ENCODE results near the gene KNL1. TPM values are rescaled to one million over a fixed set of nuclear protein-coding genes. Genes with fewer than 3 reads are reported as not detected.

The KNL1 gene
- total and polyA plus RNA-seq, 4 donors, result 0.45 to 5.4 (median 0.74) TPM

DNA sequence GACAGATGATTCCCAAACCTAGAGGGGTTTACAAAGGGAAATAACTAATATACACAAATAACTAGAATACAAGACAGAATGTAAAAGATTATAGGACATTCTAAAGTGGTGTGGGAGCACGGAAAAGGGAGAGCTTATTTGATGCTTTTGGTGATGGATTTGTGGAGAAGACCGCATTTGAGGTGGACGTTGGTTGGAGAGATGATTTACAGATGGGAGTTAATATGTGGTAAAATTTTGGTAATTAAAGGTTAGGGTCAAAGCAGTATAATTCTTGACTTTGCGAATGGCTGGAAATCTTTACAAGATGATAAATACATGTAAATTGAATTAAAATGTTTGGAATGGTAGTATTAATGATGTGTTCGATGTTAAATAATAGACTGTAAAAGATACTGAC is 1.2 kb downstream of the KNL1 start:
- WGBS, 2 donors, result 40 to 51% methylated on average over 5 of the region's 5 CpGs
- Histone ChIP-seq H3K36me3 (ENCODE audit: control insufficient read depth in 4 of 4, insufficient read depth in 4 of 4, low read length in 4 of 4) (no peaks in the 10 kb centered on the region), H3K4me1 (ENCODE audit: control insufficient read depth in 5 of 5, insufficient read depth in 5 of 5, low read length in 5 of 5) (peaks cover 0 to 8% (median 0%) of the 10 kb centered on the region in 5 donors), H3K27me3 (ENCODE audit: control insufficient read depth in 3 of 3, insufficient read depth in 3 of 3, low read length in 2 of 3) (no peaks in the 10 kb centered on the region), H3K9ac (ENCODE audit: insufficient read depth in 1 of 2, low read length in 2 of 2) (peak overlapping the region in 1 of 2 donors; percentile 100), H3K9me3 (ENCODE audit: control insufficient read depth in 4 of 4, insufficient read depth in 3 of 4, low read length in 3 of 4) (no peaks in the 10 kb centered on the region), H3K4me3 (no peak overlapping the region), H3K27ac (ENCODE audit: low read depth in 1 of 2, low read length in 1 of 2) (no peak overlapping the region)
- TF ChIP-seq, protein P1, sequence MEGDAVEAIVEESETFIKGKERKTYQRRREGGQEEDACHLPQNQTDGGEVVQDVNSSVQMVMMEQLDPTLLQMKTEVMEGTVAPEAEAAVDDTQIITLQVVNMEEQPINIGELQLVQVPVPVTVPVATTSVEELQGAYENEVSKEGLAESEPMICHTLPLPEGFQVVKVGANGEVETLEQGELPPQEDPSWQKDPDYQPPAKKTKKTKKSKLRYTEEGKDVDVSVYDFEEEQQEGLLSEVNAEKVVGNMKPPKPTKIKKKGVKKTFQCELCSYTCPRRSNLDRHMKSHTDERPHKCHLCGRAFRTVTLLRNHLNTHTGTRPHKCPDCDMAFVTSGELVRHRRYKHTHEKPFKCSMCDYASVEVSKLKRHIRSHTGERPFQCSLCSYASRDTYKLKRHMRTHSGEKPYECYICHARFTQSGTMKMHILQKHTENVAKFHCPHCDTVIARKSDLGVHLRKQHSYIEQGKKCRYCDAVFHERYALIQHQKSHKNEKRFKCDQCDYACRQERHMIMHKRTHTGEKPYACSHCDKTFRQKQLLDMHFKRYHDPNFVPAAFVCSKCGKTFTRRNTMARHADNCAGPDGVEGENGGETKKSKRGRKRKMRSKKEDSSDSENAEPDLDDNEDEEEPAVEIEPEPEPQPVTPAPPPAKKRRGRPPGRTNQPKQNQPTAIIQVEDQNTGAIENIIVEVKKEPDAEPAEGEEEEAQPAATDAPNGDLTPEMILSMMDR (IDR thresholded peaks at IDR 0.05; ENCODE audit: control extremely low read depth, extremely low read depth), result no peak
- no peak for DNase-seq
- no peak for ATAC-seq (ENCODE audit: insufficient read depth, low FRiP score)

DNA sequence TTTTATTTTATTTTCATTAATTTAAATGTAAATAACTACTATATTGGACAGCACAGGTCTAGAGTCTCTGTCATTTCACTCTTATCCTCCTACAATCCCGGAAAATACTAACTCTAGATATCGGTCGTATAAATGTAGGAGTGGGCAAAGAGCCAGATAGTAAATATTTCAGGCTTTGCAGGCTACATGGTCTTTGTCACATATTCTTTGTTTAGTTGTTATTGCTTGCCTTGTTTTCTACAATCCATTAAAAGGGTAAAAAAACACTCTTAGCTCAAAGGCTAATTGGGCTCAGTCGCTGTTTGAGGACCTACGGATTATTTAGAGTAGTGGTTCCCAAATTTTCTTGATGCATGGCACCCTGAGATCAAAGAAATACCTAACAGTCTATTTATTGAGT is 1.7 kb downstream of the KNL1 start:
- Histone ChIP-seq H3K27ac (ENCODE audit: low read depth in 1 of 2, low read length in 1 of 2) (no peak overlapping the region), H3K4me3 (no peak overlapping the region), H3K9ac (ENCODE audit: insufficient read depth in 1 of 2, low read length in 2 of 2) (no peak overlapping the region), H3K27me3 (ENCODE audit: control insufficient read depth in 3 of 3, insufficient read depth in 3 of 3, low read length in 2 of 3) (no peaks in the 10 kb centered on the region), H3K4me1 (ENCODE audit: control insufficient read depth in 5 of 5, insufficient read depth in 5 of 5, low read length in 5 of 5) (peaks cover 0 to 8% (median 0%) of the 10 kb centered on the region in 5 donors), H3K36me3 (ENCODE audit: control insufficient read depth in 4 of 4, insufficient read depth in 4 of 4, low read length in 4 of 4) (no peaks in the 10 kb centered on the region), H3K9me3 (ENCODE audit: control insufficient read depth in 4 of 4, insufficient read depth in 3 of 4, low read length in 3 of 4) (no peaks in the 10 kb centered on the region)
- 77% methylated on average over 5 of the region's 5 CpGs for WGBS, 2 donors
- peak in 2 of 3 donors; percentile 20 to 34 for DNase-seq
- TF ChIP-seq, protein P1 (IDR thresholded peaks at IDR 0.05; ENCODE audit: control extremely low read depth, extremely low read depth), result no peak
- ATAC-seq (ENCODE audit: insufficient read depth, low FRiP score), result no peak

GRCh38 chr15:40597024-40597423 is 3.0 kb downstream of the KNL1 start:
- Histone ChIP-seq H3K9ac (ENCODE audit: insufficient read depth in 1 of 2, low read length in 2 of 2) (no peak overlapping the region), H3K9me3 (ENCODE audit: control insufficient read depth in 4 of 4, insufficient read depth in 3 of 4, low read length in 3 of 4) (no peaks in the 10 kb centered on the region), H3K4me3 (no peak overlapping the region), H3K4me1 (ENCODE audit: control insufficient read depth in 5 of 5, insufficient read depth in 5 of 5, low read length in 5 of 5) (peaks cover 0 to 8% (median 0%) of the 10 kb centered on the region in 5 donors), H3K27ac (ENCODE audit: low read depth in 1 of 2, low read length in 1 of 2) (no peak overlapping the region), H3K36me3 (ENCODE audit: control insufficient read depth in 4 of 4, insufficient read depth in 4 of 4, low read length in 4 of 4) (no peaks in the 10 kb centered on the region), H3K27me3 (ENCODE audit: control insufficient read depth in 3 of 3, insufficient read depth in 3 of 3, low read length in 2 of 3) (no peaks in the 10 kb centered on the region)
- ATAC-seq (ENCODE audit: insufficient read depth, low FRiP score) (no peak), DNase-seq (no peak)
- TF ChIP-seq, protein P1 (IDR thresholded peaks at IDR 0.05; ENCODE audit: control extremely low read depth, extremely low read depth), result no peak
- WGBS, 2 donors, result 97 to 100% methylated on average over 2 of the region's 2 CpGs

DNA sequence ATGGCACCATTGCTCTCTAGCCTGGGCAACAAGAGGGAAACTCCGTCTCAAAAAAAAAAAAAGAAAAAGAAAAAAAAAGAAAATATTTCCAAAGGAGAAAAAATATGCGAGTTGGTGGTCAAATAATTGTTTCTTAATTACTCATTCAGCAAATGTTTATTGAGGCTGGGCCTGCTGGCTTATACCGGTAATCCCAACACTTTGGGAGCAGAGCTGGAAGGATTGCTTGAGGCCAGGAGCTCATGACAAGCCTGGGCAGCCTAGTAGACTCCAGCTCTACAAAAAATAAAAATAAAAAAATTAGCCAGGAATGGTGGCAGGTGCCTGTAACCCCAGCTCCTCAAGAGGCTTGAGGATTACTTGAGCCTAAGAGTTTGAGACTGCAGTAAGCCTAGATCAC is 4.1 kb downstream of the KNL1 start:
- 62 to 87% methylated on average over 3 of the region's 3 CpGs for WGBS, 2 donors
- Histone ChIP-seq H3K27me3 (ENCODE audit: control insufficient read depth in 3 of 3, insufficient read depth in 3 of 3, low read length in 2 of 3) (no peaks in the 10 kb centered on the region), H3K9ac (ENCODE audit: insufficient read depth in 1 of 2, low read length in 2 of 2) (no peak overlapping the region), H3K27ac (ENCODE audit: low read depth in 1 of 2, low read length in 1 of 2) (no peak overlapping the region), H3K9me3 (ENCODE audit: control insufficient read depth in 4 of 4, insufficient read depth in 3 of 4, low read length in 3 of 4) (no peaks in the 10 kb centered on the region), H3K4me1 (ENCODE audit: control insufficient read depth in 5 of 5, insufficient read depth in 5 of 5, low read length in 5 of 5) (peaks cover 0 to 8% (median 0%) of the 10 kb centered on the region in 5 donors), H3K4me3 (no peak overlapping the region), H3K36me3 (ENCODE audit: control insufficient read depth in 4 of 4, insufficient read depth in 4 of 4, low read length in 4 of 4) (no peaks in the 10 kb centered on the region)
- DNase-seq (no peak), ATAC-seq (ENCODE audit: insufficient read depth, low FRiP score) (no peak)
- TF ChIP-seq, protein P1 (IDR thresholded peaks at IDR 0.05; ENCODE audit: control extremely low read depth, extremely low read depth), result no peak

Measured in lung (tissue), 12 donors.